GM12878 (cell line): Measurements from ENCODE around the gene KIF15. TPM values are rescaled to one million over a fixed set of nuclear protein-coding genes. Genes with fewer than 3 reads are reported as not detected.

ENCODE experiments used
- ATAC-seq: fragments of 200-7000 bp; cut with Tn5 transposase; 3 replicates; pipeline ENCODE4 v1.9.1; 2020; ENCODE audit warnings: mild to moderate bottlenecking, moderate library complexity
- BruUV-seq: library from RNA; stranded (reverse); fragments of 400-500 nt; replicated peaks from 2 replicates; lab custom pipeline; 2021; lab: Mats Ljungman, UMichigan
- CTCF ChIA-PET: fragments of 300-600 bp; sonication (Branson Sonifier 250); formaldehyde crosslinking; extraction: SDS; loops from one replicate; lab custom pipeline; 2021; ENCODE audit warnings: inconsistent platforms; lab: Yijun Ruan, JAX
- POLR2A ChIA-PET: fragments of 350-600 bp; formaldehyde crosslinking; extraction: SDS; loops from one replicate; lab custom pipeline; 2021; ENCODE audit warnings: inconsistent platforms; lab: Charles Lee
- RAD21 ChIA-PET: fragments of 300-600 bp; sonication (Branson Sonifier 250); formaldehyde crosslinking; loops from one replicate; lab custom pipeline; 2023; ENCODE audit warnings: antibody characterized with exemption; ENCODE audit not compliant: unreplicated experiment; lab: Charles Lee
- SMC1A ChIA-PET: fragments of 300-600 bp; sonication (Branson Sonifier 250); formaldehyde crosslinking; loops from one replicate; lab custom pipeline; 2023; ENCODE audit not compliant: unreplicated experiment, uncharacterized antibody; lab: Charles Lee
- DNase-seq: peaks from one replicate; pipeline ENCODE4 v3.0.0-alpha.2; 2011; ENCODE audit warnings: low read depth, low spot score
- FAIRE-seq: peaks from 3 replicates; lab custom pipeline; 2011; peaks lifted over from hg19 to GRCh38; lab: Jason Lieb, UNC
- H2AFZ ChIP-seq: 2 replicates; pipeline ENCODE4 v1.6.0; 2011; ENCODE audit warnings: low read depth, low read length, control low read depth; ENCODE audit not compliant: control insufficient read depth
- H3K27ac ChIP-seq: 2 replicates; pipeline ENCODE4 v1.5.1; 2011; ENCODE audit warnings: control low read depth; ENCODE audit not compliant: control insufficient read depth, insufficient read depth
- H3K27me3 ChIP-seq, 2 experiments: replicated peaks in 1 of 2; 2 replicates each; pipeline versions ENCODE4 v1.6.0 to v1.6.1; 2011; ENCODE audit warnings: low read length in 1 of 2; ENCODE audit not compliant: control insufficient read depth in 2 of 2, insufficient read depth in 2 of 2
- H3K36me3 ChIP-seq, 2 experiments: 2 replicates each; pipeline ENCODE4 v1.5.1; 2011; ENCODE audit warnings: low read length in 1 of 2; ENCODE audit not compliant: control insufficient read depth in 2 of 2, insufficient read depth in 2 of 2
- H3K4me1 ChIP-seq: 2 replicates; pipeline ENCODE4 v1.6.1; 2011; ENCODE audit warnings: mild to moderate bottlenecking, low read length, moderate library complexity, mixed read lengths; ENCODE audit not compliant: control insufficient read depth, insufficient read depth
- H3K4me2 ChIP-seq: 2 replicates; pipeline ENCODE4 v1.6.0; 2011; ENCODE audit warnings: control low read depth; ENCODE audit not compliant: control insufficient read depth, insufficient read depth
- H3K4me3 ChIP-seq: fragments of 200-600 bp; sonication (generic); 2 replicates; pipeline ENCODE4 v1.5.1; 2016
- H3K79me2 ChIP-seq: 2 replicates; pipeline ENCODE4 v1.6.0; 2011; ENCODE audit warnings: low read length; ENCODE audit not compliant: control insufficient read depth, insufficient read depth
- H3K9ac ChIP-seq: 2 replicates; pipeline ENCODE4 v1.8.0; 2011; ENCODE audit warnings: low read length, control low read depth, mixed read lengths; ENCODE audit not compliant: control insufficient read depth, insufficient read depth
- H3K9me3 ChIP-seq: replicated peaks from 3 replicates; pipeline ENCODE4 v1.5.1; 2011; ENCODE audit warnings: mild to moderate bottlenecking, low read length; ENCODE audit not compliant: control insufficient read depth, insufficient read depth
- H4K20me1 ChIP-seq: 2 replicates; pipeline ENCODE4 v1.6.0; 2011; ENCODE audit not compliant: control insufficient read depth, insufficient read depth
- ATF7 ChIP-seq: fragments of 450-650 bp; IDR thresholded peaks from 2 replicates; pipeline ENCODE4 v1.6.1; 2016; ENCODE audit warnings: low read depth, mild to moderate bottlenecking
- BCL11A ChIP-seq: IDR thresholded peaks from 2 replicates; pipeline ENCODE4 v1.6.1; 2011; ENCODE audit warnings: low read depth, low read length
- HCFC1 ChIP-seq: fragments of 150-350 bp; IDR thresholded peaks from 2 replicates; pipeline ENCODE4 v1.6.1; 2014; ENCODE audit warnings: low read length
- HDAC6 ChIP-seq: fragments of 200-600 bp; sonication (generic); IDR thresholded peaks from one replicate; pipeline ENCODE4 v1.8.0; 2017; ENCODE audit warnings: antibody characterized with exemption; ENCODE audit not compliant: unreplicated experiment
- STAT1 ChIP-seq: fragments of 450-650 bp; conservative IDR thresholded peaks from 2 replicates; pipeline ENCODE4 v1.6.1; 2014; ENCODE audit warnings: antibody characterized with exemption, mild to moderate bottlenecking
- TAF1 ChIP-seq: IDR thresholded peaks from 2 replicates; pipeline ENCODE4 v1.6.1; 2011; ENCODE audit warnings: mild to moderate bottlenecking, low read depth, low read length, borderline replicate concordance
- ZZZ3 ChIP-seq: IDR thresholded peaks from 2 replicates; pipeline ENCODE4 v1.6.1; 2011; ENCODE audit warnings: low read depth; ENCODE audit not compliant: control insufficient read depth, insufficient read length
- WGBS: methylation state at CpG from one replicate; pipeline ENCODE4 v1.1.6; 2016; ENCODE audit warnings: low lambda C conversion rate; ENCODE audit not compliant: insufficient replicate concordance, insufficient coverage; ENCODE audit errors: missing lambda C conversion rate; 5-methylcytosine and 5-hydroxymethylcytosine counted together
- in situ Hi-C: fragments of 300-500 bp; cut with MboI; formaldehyde crosslinking; loops from 9 replicates; pipeline ENCODE4 v1.14.3; 2018; ENCODE audit warnings: mixed read lengths
- intact Hi-C: fragments of 100-400 bp; cut with micrococcal nuclease; formaldehyde crosslinking; loops from one replicate; pipeline ENCODE4 v1.14.2; 2022; ENCODE audit not compliant: unreplicated experiment
- polyA plus RNA-seq, 11 experiments: library from polyadenylated mRNA; depleted of rRNA in 4 of 11; unstranded in 6 of 11; stranded (reverse) in 5 of 11; fragments of >200 nt; fragmentation: Nextera tagmentation in 4 of 11; fragmentation: Illumina TruSeq in 1 of 11; extraction: Ambion mirVana in 4 of 11; extraction: Trizol in 1 of 11; gene quantifications; 1 replicate in 1 of 11; 2 replicates in 10 of 11; pipeline versions ENCODE4 v1.2.1 to v1.2.3, GENCODE V29; 2011 to 2016; ENCODE audit warnings: inconsistent platforms in 2 of 11, missing spikeins in 2 of 11, low read depth in 1 of 11
- total RNA-seq, 4 experiments: library from RNA; depleted of rRNA in 3 of 4; stranded (reverse); fragments of >200 nt in 3 of 4; fragmentation: Illumina TruSeq in 1 of 4; extraction: Trizol in 1 of 4; gene quantifications; 2 replicates each; pipeline versions ENCODE4 v1.2.1 to v1.2.3, GENCODE V29; 2013 to 2021
- TF ChIP-seq, protein P1 (sequence below): fragments of 450-650 bp; IDR thresholded peaks from 2 replicates; pipeline ENCODE4 v1.6.1; 2017; ENCODE audit warnings: antibody characterized with exemption, mild to moderate bottlenecking, moderate library complexity
- TF ChIP-seq, protein P2 (sequence below): IDR thresholded peaks from 2 replicates; pipeline ENCODE4 v1.6.1; 2011; ENCODE audit warnings: low read depth, low read length, improper control_type of control experiment, borderline replicate concordance
- TF ChIP-seq, protein P3 (sequence below): IDR thresholded peaks from 2 replicates; pipeline ENCODE4 v1.6.1; 2012; ENCODE audit warnings: low read length, inconsistent platforms

The KIF15 gene
- total and polyA plus RNA-seq, 10 of the 15 experiments (the other 5 are each of a cell fraction or from before 2014, with no cell fraction given), result 12.3 to 51.8 (median 26.0) TPM

DNA sequence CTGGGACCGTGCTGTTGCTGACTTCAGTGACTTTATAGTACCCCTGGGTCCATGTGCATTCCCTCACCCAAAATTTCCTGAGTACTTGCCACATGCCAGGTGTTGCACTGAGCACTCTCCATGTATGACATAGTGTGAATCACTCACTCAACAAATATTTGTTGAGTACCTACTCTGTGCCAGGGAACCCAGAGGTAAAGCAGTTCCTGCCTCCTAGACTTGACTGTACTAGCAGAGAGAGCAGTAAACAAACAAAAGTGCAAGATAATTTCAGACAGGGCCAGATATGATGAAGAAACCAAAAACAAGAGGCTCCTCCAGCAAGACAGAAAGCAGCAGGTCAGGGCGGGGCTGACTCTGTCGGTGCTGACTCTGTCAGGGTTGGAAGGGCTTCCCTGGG is 125.0 kb downstream of the KIF15 start:
- Histone ChIP-seq H3K36me3 (no peaks in the 10 kb centered on the region), H3K9ac (no peak overlapping the region), H2AFZ (no peak overlapping the region), H3K27me3 (no peaks in the 10 kb centered on the region), H4K20me1 (no peaks in the 10 kb centered on the region), H3K79me2 (no peaks in the 10 kb centered on the region), H3K4me1 (no peaks in the 10 kb centered on the region), H3K9me3 (no peaks in the 10 kb centered on the region), H3K27ac (no peak overlapping the region), H3K4me2 (no peak overlapping the region), H3K4me3 (no peak overlapping the region)
- intact Hi-C loops, result no loop called here
- FAIRE-seq (no peak), DNase-seq (no peak), ATAC-seq (no peak)
- no TSS peak for BruUV-seq
- SMC1A ChIA-PET, result no interaction called here
- TF ChIP-seq HCFC1 (no peak), ZZZ3 (no peak), STAT1 (no peak), TAF1 (no peak), BCL11A (no peak), ATF7 (no peak), HDAC6 (no peak)
- TF ChIP-seq, protein P1, sequence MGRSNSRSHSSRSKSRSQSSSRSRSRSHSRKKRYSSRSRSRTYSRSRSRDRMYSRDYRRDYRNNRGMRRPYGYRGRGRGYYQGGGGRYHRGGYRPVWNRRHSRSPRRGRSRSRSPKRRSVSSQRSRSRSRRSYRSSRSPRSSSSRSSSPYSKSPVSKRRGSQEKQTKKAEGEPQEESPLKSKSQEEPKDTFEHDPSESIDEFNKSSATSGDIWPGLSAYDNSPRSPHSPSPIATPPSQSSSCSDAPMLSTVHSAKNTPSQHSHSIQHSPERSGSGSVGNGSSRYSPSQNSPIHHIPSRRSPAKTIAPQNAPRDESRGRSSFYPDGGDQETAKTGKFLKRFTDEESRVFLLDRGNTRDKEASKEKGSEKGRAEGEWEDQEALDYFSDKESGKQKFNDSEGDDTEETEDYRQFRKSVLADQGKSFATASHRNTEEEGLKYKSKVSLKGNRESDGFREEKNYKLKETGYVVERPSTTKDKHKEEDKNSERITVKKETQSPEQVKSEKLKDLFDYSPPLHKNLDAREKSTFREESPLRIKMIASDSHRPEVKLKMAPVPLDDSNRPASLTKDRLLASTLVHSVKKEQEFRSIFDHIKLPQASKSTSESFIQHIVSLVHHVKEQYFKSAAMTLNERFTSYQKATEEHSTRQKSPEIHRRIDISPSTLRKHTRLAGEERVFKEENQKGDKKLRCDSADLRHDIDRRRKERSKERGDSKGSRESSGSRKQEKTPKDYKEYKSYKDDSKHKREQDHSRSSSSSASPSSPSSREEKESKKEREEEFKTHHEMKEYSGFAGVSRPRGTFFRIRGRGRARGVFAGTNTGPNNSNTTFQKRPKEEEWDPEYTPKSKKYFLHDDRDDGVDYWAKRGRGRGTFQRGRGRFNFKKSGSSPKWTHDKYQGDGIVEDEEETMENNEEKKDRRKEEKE, result no peak
- TF ChIP-seq, protein P2, sequence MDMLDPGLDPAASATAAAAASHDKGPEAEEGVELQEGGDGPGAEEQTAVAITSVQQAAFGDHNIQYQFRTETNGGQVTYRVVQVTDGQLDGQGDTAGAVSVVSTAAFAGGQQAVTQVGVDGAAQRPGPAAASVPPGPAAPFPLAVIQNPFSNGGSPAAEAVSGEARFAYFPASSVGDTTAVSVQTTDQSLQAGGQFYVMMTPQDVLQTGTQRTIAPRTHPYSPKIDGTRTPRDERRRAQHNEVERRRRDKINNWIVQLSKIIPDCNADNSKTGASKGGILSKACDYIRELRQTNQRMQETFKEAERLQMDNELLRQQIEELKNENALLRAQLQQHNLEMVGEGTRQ, result no peak
- TF ChIP-seq, protein P3, sequence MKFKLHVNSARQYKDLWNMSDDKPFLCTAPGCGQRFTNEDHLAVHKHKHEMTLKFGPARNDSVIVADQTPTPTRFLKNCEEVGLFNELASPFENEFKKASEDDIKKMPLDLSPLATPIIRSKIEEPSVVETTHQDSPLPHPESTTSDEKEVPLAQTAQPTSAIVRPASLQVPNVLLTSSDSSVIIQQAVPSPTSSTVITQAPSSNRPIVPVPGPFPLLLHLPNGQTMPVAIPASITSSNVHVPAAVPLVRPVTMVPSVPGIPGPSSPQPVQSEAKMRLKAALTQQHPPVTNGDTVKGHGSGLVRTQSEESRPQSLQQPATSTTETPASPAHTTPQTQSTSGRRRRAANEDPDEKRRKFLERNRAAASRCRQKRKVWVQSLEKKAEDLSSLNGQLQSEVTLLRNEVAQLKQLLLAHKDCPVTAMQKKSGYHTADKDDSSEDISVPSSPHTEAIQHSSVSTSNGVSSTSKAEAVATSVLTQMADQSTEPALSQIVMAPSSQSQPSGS, result no peak
- in situ Hi-C loops, result no loop called here
- 20% methylated on average over 3 of the region's 3 CpGs for WGBS
- POLR2A ChIA-PET, result no interaction called here
- RAD21 ChIA-PET, result no interaction called here
- CTCF ChIA-PET, result no interaction called here
